ENCODE data around the gene SPATS2L. TPM values are rescaled to one million over a fixed set of nuclear protein-coding genes. Genes with fewer than 3 reads are reported as not detected.

Gene SPATS2L
- total RNA-seq, 1 donor from 2014 or later = 100 TPM

DNA sequence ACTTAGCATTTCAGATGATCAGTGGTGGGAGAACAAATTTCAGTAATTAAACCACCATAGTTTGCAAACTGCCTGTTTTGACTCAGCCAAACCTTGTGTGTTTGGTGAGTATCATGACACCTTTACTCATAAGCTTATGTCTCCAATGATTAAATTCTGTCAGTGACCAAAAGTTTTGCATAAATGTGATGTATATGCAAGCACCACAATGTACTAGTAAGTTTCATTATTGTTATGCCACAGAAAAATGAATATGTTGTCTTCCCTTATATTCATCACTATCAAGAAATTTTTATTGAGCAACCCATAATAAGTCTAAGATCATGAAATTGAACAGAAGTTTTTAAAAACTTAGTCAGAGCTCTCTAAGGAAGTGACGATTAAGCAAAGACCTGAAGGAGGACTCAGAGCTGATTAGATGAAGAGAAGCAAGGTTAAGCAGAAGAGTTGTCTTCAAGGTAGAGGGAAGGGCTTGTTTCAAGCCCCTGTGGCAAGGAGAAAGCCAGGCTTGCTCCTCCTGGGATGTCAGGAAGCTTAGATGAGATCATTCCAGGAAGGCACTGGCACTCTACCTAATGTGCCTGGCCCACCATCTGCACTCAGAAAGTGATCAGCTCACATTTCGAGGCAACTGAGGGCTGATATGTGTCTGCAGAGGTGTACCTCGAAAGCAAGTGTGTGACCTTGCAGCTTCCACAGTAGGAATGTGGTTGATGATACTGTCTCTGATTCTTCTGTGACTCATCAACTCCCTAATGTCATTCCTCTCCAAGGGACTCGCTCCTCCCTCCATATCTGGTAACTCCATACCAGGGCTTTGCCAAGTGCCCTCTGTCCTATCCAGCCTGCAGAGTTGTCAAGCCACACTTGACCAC lies 148.7 kb downstream of the SPATS2L start:
- Histone ChIP-seq H3K27ac (no peak overlapping the region), H3K36me3 (peaks cover 8% of the 10 kb centered on the region), H3K9me3 (no peaks in the 10 kb centered on the region), H3K27me3 (ENCODE audit: low read depth) (no peaks in the 10 kb centered on the region), H3K4me3 (no peak overlapping the region), H3K4me1 (peaks cover 13% of the 10 kb centered on the region)
- no peak for DNase-seq
- intact Hi-C loops (cut with DNase I) = no loop called here
- peak in 1 of 2 donors; percentile 19 for ATAC-seq
- TF ChIP-seq, protein P1, sequence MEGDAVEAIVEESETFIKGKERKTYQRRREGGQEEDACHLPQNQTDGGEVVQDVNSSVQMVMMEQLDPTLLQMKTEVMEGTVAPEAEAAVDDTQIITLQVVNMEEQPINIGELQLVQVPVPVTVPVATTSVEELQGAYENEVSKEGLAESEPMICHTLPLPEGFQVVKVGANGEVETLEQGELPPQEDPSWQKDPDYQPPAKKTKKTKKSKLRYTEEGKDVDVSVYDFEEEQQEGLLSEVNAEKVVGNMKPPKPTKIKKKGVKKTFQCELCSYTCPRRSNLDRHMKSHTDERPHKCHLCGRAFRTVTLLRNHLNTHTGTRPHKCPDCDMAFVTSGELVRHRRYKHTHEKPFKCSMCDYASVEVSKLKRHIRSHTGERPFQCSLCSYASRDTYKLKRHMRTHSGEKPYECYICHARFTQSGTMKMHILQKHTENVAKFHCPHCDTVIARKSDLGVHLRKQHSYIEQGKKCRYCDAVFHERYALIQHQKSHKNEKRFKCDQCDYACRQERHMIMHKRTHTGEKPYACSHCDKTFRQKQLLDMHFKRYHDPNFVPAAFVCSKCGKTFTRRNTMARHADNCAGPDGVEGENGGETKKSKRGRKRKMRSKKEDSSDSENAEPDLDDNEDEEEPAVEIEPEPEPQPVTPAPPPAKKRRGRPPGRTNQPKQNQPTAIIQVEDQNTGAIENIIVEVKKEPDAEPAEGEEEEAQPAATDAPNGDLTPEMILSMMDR (IDR thresholded peaks at IDR 0.05) = no peak

DNA sequence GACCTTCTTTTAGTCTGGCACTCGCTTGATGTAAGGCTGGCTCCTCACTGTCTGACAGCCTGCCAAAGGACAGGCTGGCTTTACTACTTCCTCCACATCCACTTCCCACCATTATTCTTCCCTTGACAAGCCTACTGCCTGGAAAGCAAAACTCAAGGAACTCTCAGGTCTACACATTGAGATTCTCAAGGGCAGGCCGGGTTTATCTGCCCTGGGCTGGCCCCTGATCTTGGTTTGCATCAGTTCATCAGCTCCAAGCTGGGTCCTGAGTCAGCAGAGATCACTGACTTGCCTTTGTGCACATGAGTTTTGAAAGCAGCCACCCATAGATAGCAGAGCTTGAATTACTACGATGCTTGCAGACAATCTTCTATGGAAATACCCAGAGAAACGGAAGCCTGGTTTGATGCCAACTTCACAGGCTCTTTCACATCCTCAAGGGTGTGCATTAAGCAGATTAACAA lies 149.5 kb downstream of the SPATS2L start:
- H3K4me1 ChIP-seq = peaks cover 13% of the 10 kb centered on the region
- TF ChIP-seq, protein P1 (IDR thresholded peaks at IDR 0.05) = no peak
- H3K9me3 ChIP-seq = no peaks in the 10 kb centered on the region
- no peak overlapping the region for H3K27ac ChIP-seq
- H3K27me3 ChIP-seq (ENCODE audit: low read depth) = no peaks in the 10 kb centered on the region
- DNase-seq (no peak), ATAC-seq (peak; percentile 30 to 32)
- intact Hi-C loops (cut with DNase I) = no loop called here
- H3K36me3 ChIP-seq = peaks cover 8% of the 10 kb centered on the region
- H3K4me3 ChIP-seq = no peak overlapping the region

DNA sequence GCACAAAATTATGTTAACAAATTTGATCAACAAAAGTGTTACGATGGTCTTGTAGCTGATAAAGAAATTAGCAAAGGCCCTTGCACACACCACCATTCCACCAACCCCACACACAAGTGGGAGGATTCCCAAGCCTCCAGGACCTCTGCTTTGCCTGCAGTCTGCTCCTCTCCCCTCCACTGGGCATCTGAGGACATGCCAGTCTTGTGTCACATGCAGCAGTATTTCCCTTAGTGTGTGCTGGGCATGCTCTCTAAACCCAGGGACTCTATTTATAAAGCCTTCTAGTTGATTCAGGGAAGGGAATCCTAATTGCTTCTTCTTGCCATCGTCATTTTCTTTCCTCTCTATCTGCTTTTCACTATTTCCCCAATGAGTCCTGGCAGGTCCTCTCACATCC lies 150.1 kb downstream of the SPATS2L start:
- TF ChIP-seq, protein P1 (IDR thresholded peaks at IDR 0.05) = no peak
- no peaks in the 10 kb centered on the region for H3K27me3 ChIP-seq (ENCODE audit: low read depth)
- peaks cover 13% of the 10 kb centered on the region for H3K4me1 ChIP-seq
- peaks cover 11% of the 10 kb centered on the region for H3K36me3 ChIP-seq
- no peak overlapping the region for H3K4me3 ChIP-seq
- intact Hi-C loops (cut with DNase I) = no loop called here
- no peaks in the 10 kb centered on the region for H3K9me3 ChIP-seq
- DNase-seq (no peak), ATAC-seq (no peak)
- no peak overlapping the region for H3K27ac ChIP-seq

DNA sequence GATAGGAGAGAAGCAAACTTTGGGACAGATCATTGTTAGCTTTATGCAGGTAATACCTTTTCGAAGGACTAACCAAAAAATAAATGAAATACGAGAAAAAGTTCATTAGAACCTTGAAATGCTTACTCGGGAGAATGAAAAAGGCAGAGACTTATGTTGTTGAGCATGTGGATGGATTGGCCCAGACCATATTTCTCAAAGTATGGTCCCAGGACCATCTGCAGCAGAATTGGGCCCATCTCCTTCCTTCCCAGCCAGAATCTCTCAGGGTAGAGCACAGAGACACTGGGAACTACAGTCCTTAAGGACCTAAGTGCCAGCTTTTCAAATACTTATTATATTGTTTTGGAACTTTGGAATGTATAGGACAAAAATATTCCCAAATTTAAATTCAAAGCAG lies 152.6 kb downstream of the SPATS2L start:
- intact Hi-C loops (cut with DNase I) = no loop called here
- Histone ChIP-seq H3K4me1 (peaks cover 13% of the 10 kb centered on the region), H3K27me3 (ENCODE audit: low read depth) (no peaks in the 10 kb centered on the region), H3K4me3 (no peak overlapping the region), H3K27ac (no peak overlapping the region), H3K36me3 (peaks cover 23% of the 10 kb centered on the region), H3K9me3 (no peaks in the 10 kb centered on the region)
- DNase-seq (no peak), ATAC-seq (no peak)
- TF ChIP-seq, protein P1 (IDR thresholded peaks at IDR 0.05) = no peak

DNA sequence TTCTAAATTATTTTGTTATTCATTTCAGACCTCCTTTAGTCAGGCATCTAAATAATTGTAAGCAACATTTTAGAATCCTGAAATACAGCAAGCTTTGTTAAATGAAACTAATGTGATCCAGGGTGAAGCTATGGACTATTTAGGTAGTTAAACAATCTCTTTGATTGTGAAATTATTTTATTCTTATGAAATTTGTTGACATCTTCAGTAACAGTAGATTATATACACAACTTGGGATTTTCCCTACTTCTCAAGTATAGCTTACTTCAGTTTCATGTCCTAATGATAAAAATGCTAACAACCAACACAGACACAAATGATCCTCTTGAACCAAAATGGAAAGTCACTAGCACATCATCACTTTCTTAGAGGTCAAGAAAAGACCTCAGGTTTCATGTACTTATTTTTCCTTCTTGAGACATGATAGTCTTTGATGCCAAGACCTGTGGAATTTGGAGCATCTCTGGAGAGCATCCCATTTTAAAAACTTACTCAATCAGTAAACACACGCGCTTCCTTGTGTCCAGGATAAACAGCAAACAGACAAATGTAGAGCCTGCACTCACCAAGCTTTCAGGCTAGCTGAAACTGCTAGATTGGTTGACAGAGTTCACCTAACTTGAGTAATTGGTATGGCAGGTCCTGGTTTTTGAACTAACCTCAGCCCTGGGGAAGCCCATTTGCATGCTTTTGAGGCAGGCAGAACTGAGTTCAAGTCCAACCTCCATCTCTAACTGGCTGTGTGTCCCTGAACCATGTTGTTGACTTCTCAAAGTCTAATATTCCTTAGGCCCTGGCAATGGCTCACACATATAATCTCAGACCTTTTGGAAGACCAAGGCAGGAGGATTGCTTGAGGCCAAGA lies 155.6 kb downstream of the SPATS2L start:
- no peaks in the 10 kb centered on the region for H3K9me3 ChIP-seq
- no peak overlapping the region for H3K4me3 ChIP-seq
- TF ChIP-seq, protein P1 (IDR thresholded peaks at IDR 0.05) = no peak
- no peak for DNase-seq
- H3K4me1 ChIP-seq = no peaks in the 10 kb centered on the region
- H3K36me3 ChIP-seq = peaks cover 37% of the 10 kb centered on the region
- intact Hi-C loops (cut with DNase I) = no loop called here
- H3K27ac ChIP-seq = no peak overlapping the region
- no peaks in the 10 kb centered on the region for H3K27me3 ChIP-seq (ENCODE audit: low read depth)
- no peak for ATAC-seq

All from lower lobe of right lung (tissue), 2 donors.